AG04449 (cell line): ENCODE results near the gene PLEKHA6.

Experiments used
- CTCF ChIA-PET: fragments of 350-600 bp; formaldehyde crosslinking; extraction: SDS; loops from one replicate; lab custom pipeline; 2021; ENCODE audit warnings: antibody characterized with exemption; lab: Yijun Ruan, JAX
- POLR2A ChIA-PET: fragments of 400-600, 350-600 bp; formaldehyde crosslinking; extraction: SDS; loops from one replicate; lab custom pipeline; 2020; ENCODE audit warnings: antibody characterized with exemption, inconsistent platforms; lab: Yijun Ruan, JAX
- DNase-seq: peaks from one replicate; pipeline ENCODE4 v3.0.0-alpha.2; 2010; ENCODE audit warnings: low read depth, low spot score
- H3K4me3 ChIP-seq: 2 replicates; pipeline ENCODE4 v1.5.1; 2011; ENCODE audit warnings: low read depth, mild to moderate bottlenecking, control low read depth, low read length
- TF ChIP-seq, protein P1 (sequence below): IDR thresholded peaks from one replicate; pipeline ENCODE4 v1.5.1; 2011; ENCODE audit warnings: mild to moderate bottlenecking, moderate library complexity, low read length, control low read depth, inconsistent platforms; ENCODE audit not compliant: insufficient read depth; ENCODE audit errors: missing control alignments

The PLEKHA6 gene

DNA sequence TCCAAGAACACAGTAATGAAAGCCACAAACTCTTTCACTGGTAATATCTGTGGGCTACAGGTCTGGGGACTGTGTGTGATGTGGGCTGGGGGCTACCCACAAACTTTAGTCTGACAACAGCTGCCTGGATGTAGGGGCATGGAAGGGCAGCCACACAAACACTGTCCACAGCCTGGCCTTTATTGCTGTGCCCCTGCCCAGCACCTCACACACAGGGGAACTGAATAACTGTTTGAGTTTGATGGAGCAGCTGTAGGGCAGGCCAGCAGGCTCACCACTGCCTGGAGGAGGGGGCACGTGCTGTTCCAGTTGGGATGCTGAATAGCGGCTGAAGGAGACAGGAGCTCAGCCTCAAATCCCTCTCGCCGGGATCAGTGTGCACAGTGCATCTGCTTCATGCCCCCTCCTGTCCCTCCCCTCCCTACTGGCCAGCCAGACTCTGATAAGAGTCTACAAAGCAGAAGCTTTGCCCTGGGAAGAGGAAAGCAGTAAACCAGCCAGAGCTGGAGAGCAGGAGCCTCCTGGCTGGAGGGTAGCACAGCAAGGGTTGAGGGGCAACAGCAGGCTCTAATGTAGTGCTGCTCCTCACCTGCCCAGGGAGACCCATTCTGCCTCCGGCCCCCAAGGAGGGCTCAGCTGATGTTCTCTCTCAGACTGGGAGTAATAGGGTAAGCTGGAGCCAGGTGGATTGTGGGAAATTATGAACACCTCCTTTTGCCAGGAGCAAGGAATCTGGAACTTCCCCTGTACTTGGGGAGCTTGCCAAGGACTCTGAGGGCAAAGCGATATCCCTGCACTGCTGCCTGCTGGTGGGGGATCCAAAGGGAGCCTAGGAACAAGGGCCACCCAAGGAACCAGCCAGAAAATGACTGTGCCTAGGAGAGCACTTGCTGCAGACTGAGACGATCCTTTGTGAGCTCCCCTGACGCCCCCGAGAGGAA is 75.7 kb downstream of the PLEKHA6 start:
- TF ChIP-seq, protein P1, sequence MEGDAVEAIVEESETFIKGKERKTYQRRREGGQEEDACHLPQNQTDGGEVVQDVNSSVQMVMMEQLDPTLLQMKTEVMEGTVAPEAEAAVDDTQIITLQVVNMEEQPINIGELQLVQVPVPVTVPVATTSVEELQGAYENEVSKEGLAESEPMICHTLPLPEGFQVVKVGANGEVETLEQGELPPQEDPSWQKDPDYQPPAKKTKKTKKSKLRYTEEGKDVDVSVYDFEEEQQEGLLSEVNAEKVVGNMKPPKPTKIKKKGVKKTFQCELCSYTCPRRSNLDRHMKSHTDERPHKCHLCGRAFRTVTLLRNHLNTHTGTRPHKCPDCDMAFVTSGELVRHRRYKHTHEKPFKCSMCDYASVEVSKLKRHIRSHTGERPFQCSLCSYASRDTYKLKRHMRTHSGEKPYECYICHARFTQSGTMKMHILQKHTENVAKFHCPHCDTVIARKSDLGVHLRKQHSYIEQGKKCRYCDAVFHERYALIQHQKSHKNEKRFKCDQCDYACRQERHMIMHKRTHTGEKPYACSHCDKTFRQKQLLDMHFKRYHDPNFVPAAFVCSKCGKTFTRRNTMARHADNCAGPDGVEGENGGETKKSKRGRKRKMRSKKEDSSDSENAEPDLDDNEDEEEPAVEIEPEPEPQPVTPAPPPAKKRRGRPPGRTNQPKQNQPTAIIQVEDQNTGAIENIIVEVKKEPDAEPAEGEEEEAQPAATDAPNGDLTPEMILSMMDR: no peak
- DNase-seq: no peak
- POLR2A ChIA-PET: interaction anchor here (0.6 kb wide), 1 partner anchor 21 kb away, joined by 3 read pairs; no protein-coding TSS in a partner anchor
- H3K4me3 ChIP-seq: no peak overlapping the region
- CTCF ChIA-PET: interaction anchor here (0.6 to 3.0 kb wide), 7 partner anchors 24 to 80 kb away, joined by 3 to 11 read pairs (median 5); partner anchors contain the start of gene GOLT1A

DNA sequence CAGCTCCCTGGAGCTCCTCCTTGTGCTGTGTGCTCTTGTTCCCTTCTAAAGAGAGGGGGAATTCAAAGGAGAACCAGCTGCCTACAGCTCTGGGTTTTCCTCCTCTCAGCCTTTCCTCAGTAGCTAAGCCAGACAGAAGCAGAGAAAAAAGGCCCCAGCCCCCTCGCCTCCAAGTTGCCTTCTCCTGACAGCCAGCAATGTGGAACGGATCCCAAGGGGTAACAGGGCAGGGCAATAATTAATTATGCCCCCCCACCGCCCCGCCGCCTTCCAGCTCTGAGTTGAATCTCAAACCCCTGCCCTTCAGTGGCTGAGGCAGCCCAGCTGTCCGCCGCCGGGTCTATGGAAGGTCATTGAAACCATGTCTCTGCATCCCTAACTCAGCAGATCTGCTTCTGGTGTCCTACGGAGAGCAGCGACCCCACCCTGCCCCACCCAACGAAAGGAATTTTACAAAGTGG is 76.9 kb downstream of the PLEKHA6 start:
- ChIA-PET POLR2A (no interaction called here), CTCF (interaction anchor here (0.8 to 3.0 kb wide), 5 partner anchors 20 to 80 kb away, joined by 4 to 11 read pairs (median 8); partner anchors contain the start of gene GOLT1A)
- TF ChIP-seq, protein P1: no peak
- DNase-seq: no peak
- H3K4me3 ChIP-seq: no peak overlapping the region

DNA sequence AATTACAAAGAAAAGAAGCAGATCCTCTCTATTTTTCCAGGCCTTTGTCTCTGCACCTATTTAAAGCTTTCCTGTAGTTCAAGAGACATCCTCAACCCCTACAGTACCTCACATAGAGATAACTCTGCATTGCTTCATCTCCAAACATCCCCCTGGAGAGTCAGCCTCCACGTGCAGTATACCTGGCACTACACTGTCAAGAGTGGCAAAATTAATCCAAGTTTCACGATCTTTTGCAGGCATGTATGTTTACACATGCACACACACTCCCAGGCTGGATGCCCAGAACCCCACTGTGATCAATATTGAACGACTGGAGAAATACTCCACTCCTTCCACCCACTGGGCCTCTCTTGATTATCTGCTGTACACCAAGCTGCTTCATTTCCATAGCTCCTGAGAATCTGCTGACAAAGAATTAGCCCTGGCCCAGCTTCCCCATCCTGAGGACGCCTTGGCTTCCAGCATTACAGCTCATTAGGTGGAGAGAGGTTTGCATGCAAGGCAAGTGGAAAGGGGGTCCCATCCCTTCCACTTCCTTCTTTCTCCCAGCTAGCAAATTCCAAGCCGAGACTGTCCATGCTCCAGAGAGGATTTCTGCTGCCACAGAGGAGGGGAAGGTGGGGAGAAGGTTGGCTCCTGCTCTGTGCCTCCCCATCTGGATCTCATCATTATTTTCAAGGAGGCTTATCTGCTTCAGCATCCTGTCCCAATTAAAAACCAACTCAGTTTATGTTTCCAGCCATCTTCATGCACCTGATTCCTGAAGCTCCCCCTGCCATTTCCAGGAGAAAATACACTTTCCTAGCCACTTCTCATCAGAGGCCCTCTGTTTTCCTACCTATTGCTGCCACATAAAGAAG is 79.4 kb downstream of the PLEKHA6 start:
- CTCF ChIA-PET: interaction anchor here (0.6 to 1.3 kb wide), 6 partner anchors 8 to 117 kb away, joined by 3 to 6 read pairs (median 3); no protein-coding TSS in a partner anchor
- no peak overlapping the region for H3K4me3 ChIP-seq
- TF ChIP-seq, protein P1: no peak
- no peak for DNase-seq
- POLR2A ChIA-PET: no interaction called here

DNA sequence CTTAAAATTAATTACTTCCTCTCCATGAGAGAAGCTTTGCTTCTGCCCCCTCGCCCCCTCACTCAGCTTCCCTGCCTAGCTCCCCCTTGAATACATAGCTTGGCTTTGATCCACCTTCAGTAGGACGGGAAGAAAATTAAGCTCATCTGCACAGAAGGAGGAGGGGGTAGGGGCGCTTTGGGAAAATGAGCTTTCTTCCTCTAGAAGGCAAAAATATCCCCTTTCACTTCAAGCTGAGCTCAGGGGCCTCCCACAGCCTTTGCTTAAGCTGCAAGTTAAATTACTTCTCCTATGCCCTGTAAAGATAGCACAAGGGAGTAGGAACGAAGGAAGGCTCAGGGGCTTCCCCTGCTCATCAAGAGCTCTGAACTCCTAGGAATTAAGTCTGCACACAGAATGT is 80.8 kb downstream of the PLEKHA6 start:
- H3K4me3 ChIP-seq: no peak overlapping the region
- DNase-seq: no peak
- TF ChIP-seq, protein P1: no peak
- CTCF ChIA-PET: interaction anchor here (1.0 to 2.6 kb wide), 3 partner anchors 10 to 30 kb away, joined by 4 to 16 read pairs (median 4); no protein-coding TSS in a partner anchor
- POLR2A ChIA-PET: no interaction called here

DNA sequence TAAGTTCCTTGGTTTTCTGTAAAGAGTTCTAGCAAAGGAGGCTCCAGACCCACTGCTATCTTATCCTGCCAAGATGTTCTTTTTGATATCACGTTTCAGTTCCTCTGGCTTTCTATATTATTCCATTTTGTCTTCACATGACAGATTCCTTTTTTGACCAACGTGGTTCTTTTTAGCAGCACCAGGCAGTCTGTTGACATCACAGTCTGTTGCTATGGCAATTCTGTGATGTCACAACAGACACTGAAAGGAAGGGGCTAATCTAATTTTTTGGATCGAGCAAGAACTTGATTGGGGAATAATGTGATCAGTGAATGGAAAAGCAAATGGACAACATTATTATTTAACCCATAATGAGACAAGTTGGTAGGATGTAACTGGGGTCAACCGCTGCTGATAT is 81.5 kb downstream of the PLEKHA6 start:
- CTCF ChIA-PET: interaction anchor here (1.0 to 2.6 kb wide), 2 partner anchors 20 to 30 kb away, joined by 4 to 16 read pairs; no protein-coding TSS in a partner anchor
- TF ChIP-seq, protein P1: no peak
- H3K4me3 ChIP-seq: no peak overlapping the region
- no peak for DNase-seq
- POLR2A ChIA-PET: no interaction called here
